Measurements from ENCODE around the gene NODAL.

NODAL gene

DNA sequence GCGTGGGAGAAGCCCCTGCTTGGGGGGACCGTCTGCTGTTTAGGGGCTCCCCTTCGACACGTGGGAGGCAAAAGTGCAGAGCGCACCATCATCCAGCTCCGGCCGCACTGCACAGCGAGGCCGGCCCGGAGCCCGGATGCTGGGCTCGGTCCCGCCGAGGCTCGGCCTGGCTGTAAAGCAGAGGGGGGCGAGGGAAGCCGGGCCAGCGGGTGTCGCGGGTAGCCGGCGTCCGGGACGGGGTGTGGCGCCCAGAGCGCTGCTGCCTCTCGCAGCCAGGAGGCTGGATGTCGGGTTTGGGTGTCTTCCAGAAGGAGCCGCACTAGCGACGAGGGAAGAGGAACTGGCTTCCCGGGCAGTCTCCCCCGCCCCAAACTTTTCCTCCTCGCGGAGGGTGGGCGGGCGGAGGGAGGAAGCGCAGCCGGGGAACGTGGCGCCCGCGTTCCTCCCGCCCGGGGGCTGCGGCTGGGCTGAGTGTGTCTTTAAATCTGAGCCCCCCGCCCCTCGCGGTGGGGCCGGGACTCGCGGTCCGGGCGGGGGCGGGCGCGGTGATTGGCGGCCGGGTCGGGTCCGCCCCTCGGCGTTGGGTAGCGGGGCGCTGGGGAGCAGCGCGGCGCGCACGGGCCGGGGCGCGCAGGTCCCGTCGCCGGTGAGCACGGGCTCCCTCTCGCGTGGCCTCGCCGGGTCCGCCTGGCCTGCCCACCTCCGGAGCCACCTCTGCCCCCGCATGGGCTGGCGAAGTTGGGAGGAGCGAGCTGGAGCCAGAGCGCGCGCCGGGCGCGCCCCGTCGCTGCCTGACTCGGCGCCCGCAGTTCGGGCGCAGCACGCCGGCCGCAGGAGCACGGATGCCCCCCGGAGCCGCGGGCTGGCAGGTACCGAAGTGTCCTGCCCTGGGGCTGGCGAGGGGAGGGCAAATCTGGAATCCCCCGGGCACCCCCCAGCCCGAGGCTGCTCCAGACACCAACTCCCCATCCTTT, 37.0 kb upstream of the NODAL start, which contains the start of gene PALD1 (continued):
- TF ChIP-seq ZNF423 (tag by site-specific recombination; IDR thresholded peaks at IDR 0.05) (0 out of 2 replicates have a peak, but pooled peaks have one; percentile 28), ZNF121 (tag by site-specific recombination; IDR thresholded peaks at IDR 0.05) (no peak), ZNF302 (tag by site-specific recombination; IDR thresholded peaks at IDR 0.05; ENCODE audit: low read depth) (no peak), ZNF211 (tag by site-specific recombination; IDR thresholded peaks at IDR 0.05; ENCODE audit: low read depth) (no peak), ZBTB20 (tag by site-specific recombination; IDR thresholded peaks at IDR 0.05) (peak; percentile 79), ZIC2 (tag by site-specific recombination; IDR thresholded peaks at IDR 0.05) (peak; percentile 79), ZNF777 (tag by site-specific recombination; IDR thresholded peaks at IDR 0.05; ENCODE audit: borderline replicate concordance) (no peak; the same call in 1 of the 2 replicates), GLI4 (tag by site-specific recombination; IDR thresholded peaks at IDR 0.05) (no peak), ZNF404 (tag by site-specific recombination; IDR thresholded peaks at IDR 0.05) (no peak), ZNF184 (tag by site-specific recombination; IDR thresholded peaks at IDR 0.05) (no peak), ZNF571 (tag by site-specific recombination; IDR thresholded peaks at IDR 0.05) (no peak), FEZF1 (tag by site-specific recombination; IDR thresholded peaks at IDR 0.05) (no peak), ZNF350 (tag by site-specific recombination; IDR thresholded peaks at IDR 0.05) (no peak)
- TF ChIP-seq, protein P1, sequence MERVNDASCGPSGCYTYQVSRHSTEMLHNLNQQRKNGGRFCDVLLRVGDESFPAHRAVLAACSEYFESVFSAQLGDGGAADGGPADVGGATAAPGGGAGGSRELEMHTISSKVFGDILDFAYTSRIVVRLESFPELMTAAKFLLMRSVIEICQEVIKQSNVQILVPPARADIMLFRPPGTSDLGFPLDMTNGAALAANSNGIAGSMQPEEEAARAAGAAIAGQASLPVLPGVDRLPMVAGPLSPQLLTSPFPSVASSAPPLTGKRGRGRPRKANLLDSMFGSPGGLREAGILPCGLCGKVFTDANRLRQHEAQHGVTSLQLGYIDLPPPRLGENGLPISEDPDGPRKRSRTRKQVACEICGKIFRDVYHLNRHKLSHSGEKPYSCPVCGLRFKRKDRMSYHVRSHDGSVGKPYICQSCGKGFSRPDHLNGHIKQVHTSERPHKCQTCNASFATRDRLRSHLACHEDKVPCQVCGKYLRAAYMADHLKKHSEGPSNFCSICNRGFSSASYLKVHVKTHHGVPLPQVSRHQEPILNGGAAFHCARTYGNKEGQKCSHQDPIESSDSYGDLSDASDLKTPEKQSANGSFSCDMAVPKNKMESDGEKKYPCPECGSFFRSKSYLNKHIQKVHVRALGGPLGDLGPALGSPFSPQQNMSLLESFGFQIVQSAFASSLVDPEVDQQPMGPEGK (tag by site-specific recombination; IDR thresholded peaks at IDR 0.05) = peak; percentile 28; the same call in 1 of the 2 replicates
- TF ChIP-seq, protein P2, sequence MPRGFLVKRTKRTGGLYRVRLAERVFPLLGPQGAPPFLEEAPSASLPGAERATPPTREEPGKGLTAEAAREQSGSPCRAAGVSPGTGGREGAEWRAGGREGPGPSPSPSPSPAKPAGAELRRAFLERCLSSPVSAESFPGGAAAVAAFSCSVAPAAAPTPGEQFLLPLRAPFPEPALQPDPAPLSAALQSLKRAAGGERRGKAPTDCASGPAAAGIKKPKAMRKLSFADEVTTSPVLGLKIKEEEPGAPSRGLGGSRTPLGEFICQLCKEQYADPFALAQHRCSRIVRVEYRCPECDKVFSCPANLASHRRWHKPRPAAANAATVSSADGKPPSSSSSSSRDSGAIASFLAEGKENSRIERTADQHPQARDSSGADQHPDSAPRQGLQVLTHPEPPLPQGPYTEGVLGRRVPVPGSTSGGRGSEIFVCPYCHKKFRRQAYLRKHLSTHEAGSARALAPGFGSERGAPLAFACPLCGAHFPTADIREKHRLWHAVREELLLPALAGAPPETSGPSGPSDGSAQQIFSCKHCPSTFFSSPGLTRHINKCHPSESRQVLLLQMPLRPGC (tag by site-specific recombination; IDR thresholded peaks at IDR 0.05) = no peak
- TF ChIP-seq, protein P3, sequence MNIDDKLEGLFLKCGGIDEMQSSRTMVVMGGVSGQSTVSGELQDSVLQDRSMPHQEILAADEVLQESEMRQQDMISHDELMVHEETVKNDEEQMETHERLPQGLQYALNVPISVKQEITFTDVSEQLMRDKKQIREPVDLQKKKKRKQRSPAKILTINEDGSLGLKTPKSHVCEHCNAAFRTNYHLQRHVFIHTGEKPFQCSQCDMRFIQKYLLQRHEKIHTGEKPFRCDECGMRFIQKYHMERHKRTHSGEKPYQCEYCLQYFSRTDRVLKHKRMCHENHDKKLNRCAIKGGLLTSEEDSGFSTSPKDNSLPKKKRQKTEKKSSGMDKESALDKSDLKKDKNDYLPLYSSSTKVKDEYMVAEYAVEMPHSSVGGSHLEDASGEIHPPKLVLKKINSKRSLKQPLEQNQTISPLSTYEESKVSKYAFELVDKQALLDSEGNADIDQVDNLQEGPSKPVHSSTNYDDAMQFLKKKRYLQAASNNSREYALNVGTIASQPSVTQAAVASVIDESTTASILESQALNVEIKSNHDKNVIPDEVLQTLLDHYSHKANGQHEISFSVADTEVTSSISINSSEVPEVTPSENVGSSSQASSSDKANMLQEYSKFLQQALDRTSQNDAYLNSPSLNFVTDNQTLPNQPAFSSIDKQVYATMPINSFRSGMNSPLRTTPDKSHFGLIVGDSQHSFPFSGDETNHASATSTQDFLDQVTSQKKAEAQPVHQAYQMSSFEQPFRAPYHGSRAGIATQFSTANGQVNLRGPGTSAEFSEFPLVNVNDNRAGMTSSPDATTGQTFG (tag by site-specific recombination; IDR thresholded peaks at IDR 0.05; ENCODE audit: borderline replicate concordance) = no peak
- TF ChIP-seq, protein P4, sequence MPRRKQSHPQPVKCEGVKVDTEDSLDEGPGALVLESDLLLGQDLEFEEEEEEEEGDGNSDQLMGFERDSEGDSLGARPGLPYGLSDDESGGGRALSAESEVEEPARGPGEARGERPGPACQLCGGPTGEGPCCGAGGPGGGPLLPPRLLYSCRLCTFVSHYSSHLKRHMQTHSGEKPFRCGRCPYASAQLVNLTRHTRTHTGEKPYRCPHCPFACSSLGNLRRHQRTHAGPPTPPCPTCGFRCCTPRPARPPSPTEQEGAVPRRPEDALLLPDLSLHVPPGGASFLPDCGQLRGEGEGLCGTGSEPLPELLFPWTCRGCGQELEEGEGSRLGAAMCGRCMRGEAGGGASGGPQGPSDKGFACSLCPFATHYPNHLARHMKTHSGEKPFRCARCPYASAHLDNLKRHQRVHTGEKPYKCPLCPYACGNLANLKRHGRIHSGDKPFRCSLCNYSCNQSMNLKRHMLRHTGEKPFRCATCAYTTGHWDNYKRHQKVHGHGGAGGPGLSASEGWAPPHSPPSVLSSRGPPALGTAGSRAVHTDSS (tag by site-specific recombination; IDR thresholded peaks at IDR 0.05) = no peak
- TF ChIP-seq, protein P5, sequence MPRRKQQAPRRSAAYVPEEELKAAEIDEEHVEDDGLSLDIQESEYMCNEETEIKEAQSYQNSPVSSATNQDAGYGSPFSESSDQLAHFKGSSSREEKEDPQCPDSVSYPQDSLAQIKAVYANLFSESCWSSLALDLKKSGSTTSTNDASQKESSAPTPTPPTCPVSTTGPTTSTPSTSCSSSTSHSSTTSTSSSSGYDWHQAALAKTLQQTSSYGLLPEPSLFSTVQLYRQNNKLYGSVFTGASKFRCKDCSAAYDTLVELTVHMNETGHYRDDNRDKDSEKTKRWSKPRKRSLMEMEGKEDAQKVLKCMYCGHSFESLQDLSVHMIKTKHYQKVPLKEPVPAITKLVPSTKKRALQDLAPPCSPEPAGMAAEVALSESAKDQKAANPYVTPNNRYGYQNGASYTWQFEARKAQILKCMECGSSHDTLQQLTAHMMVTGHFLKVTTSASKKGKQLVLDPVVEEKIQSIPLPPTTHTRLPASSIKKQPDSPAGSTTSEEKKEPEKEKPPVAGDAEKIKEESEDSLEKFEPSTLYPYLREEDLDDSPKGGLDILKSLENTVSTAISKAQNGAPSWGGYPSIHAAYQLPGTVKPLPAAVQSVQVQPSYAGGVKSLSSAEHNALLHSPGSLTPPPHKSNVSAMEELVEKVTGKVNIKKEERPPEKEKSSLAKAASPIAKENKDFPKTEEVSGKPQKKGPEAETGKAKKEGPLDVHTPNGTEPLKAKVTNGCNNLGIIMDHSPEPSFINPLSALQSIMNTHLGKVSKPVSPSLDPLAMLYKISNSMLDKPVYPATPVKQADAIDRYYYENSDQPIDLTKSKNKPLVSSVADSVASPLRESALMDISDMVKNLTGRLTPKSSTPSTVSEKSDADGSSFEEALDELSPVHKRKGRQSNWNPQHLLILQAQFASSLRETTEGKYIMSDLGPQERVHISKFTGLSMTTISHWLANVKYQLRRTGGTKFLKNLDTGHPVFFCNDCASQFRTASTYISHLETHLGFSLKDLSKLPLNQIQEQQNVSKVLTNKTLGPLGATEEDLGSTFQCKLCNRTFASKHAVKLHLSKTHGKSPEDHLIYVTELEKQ (tag by site-specific recombination; IDR thresholded peaks at IDR 0.05; ENCODE audit: borderline replicate concordance) = no peak
- TF ChIP-seq, protein P6, sequence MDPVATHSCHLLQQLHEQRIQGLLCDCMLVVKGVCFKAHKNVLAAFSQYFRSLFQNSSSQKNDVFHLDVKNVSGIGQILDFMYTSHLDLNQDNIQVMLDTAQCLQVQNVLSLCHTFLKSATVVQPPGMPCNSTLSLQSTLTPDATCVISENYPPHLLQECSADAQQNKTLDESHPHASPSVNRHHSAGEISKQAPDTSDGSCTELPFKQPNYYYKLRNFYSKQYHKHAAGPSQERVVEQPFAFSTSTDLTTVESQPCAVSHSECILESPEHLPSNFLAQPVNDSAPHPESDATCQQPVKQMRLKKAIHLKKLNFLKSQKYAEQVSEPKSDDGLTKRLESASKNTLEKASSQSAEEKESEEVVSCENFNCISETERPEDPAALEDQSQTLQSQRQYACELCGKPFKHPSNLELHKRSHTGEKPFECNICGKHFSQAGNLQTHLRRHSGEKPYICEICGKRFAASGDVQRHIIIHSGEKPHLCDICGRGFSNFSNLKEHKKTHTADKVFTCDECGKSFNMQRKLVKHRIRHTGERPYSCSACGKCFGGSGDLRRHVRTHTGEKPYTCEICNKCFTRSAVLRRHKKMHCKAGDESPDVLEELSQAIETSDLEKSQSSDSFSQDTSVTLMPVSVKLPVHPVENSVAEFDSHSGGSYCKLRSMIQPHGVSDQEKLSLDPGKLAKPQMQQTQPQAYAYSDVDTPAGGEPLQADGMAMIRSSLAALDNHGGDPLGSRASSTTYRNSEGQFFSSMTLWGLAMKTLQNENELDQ (tag by site-specific recombination; IDR thresholded peaks at IDR 0.05; ENCODE audit: low read depth) = no peak
- TF ChIP-seq, protein P7, sequence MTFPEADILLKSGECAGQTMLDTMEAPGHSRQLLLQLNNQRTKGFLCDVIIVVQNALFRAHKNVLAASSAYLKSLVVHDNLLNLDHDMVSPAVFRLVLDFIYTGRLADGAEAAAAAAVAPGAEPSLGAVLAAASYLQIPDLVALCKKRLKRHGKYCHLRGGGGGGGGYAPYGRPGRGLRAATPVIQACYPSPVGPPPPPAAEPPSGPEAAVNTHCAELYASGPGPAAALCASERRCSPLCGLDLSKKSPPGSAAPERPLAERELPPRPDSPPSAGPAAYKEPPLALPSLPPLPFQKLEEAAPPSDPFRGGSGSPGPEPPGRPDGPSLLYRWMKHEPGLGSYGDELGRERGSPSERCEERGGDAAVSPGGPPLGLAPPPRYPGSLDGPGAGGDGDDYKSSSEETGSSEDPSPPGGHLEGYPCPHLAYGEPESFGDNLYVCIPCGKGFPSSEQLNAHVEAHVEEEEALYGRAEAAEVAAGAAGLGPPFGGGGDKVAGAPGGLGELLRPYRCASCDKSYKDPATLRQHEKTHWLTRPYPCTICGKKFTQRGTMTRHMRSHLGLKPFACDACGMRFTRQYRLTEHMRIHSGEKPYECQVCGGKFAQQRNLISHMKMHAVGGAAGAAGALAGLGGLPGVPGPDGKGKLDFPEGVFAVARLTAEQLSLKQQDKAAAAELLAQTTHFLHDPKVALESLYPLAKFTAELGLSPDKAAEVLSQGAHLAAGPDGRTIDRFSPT (tag by site-specific recombination; IDR thresholded peaks at IDR 0.05) = no peak

All from HEK293 (cell line).